GM19240 (cell line): ENCODE results near the gene ANKRD34B.
"Not testable (repeated sequence)": the region's sequence is repeated elsewhere in the genome, so short reads cannot be mapped to it uniquely, and the experiment has no call there.

ENCODE experiments used
- DNase-seq: peaks from one replicate; pipeline ENCODE4 v3.0.0; 2011; ENCODE audit warnings: low spot score; ENCODE audit not compliant: insufficient read length

The ANKRD34B gene

DNA sequence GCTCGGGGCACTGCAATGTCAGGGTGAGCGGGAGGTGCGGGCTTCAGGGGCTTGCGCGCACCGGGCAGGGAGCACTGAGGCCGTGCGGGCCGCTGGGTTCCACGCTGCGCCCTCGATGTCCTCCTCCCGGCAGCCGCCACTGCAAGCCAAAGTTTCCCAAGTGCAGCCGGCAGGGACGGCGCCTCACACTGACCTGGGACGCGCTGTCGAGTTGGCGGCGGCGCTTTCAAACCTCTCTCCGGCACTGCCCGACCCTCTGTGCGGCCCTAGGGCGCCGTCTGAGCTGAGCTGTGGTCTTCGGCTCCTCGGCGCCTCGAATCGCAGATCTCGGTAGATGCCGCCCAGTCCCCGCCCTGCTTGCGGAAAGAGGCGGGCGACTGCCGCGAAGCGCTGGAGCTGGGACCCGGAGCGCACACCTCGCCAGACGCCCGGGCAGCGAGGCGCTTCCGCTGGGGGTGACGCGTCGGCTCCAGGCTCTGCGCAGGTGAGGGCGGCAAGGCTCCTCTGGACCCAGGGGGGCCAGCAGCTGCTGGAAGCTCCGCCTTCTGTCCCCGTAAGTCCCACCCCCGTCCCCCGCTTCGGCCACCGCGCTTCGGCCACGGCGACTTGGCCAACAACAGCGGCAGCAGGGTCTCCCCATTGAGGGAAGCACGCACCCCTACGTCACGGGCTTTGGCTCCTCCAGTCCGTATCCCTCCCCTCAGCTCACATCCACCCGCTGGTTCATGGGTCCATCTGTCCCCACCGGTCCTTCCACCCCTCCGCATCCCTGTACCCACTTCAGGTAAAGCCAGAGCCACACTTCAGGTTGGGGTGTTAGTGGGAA, at the start of gene ANKRD34B:
TSS of gene ANKRD34B (minus strand) at position 320 of the 826 bp plus-strand sequence. CDS start 10,261 bp downstream, outside the sequence.
- DNase-seq, result no peak

DNA sequence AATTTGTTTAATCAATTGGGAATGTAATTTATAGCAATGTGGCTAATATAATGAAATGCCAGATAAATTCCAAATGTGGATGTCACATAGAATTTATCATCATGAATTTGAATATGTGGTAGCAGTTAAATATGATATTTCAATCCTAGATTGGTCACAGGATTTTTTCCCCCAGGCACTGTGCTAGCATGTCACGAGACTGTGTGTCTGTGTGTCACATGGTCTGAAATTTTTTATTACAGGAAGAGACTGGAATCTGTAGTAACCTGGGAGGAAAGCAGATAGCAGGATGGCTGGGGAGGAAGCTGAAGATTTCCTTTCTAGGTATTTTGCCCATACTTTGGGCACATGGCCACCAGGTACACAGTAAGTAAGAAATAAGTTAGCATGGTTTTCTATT, 49.0 kb upstream of the ANKRD34B start:
- DNase-seq, result no peak

DNA sequence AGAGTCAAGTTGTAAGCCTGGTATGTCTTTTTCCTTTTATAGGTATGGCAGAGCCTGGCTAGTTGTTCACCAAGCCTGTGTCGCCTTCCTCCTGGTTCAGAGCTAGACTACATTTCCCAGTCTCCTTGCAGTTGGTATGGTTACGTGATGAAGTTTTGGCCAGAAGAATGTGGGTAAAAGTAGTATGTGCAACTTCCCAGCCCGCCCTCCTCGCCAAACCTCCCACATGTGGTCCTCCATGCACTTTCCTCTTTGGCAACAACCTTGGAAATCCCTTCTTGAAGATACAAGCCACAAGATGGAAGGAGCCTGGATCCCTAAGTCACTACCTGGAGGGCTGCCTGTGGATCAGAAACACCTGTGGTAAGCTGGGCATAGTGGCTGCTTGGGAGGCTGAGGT, 48.4 kb upstream of the ANKRD34B start:
- DNase-seq, result no peak

DNA sequence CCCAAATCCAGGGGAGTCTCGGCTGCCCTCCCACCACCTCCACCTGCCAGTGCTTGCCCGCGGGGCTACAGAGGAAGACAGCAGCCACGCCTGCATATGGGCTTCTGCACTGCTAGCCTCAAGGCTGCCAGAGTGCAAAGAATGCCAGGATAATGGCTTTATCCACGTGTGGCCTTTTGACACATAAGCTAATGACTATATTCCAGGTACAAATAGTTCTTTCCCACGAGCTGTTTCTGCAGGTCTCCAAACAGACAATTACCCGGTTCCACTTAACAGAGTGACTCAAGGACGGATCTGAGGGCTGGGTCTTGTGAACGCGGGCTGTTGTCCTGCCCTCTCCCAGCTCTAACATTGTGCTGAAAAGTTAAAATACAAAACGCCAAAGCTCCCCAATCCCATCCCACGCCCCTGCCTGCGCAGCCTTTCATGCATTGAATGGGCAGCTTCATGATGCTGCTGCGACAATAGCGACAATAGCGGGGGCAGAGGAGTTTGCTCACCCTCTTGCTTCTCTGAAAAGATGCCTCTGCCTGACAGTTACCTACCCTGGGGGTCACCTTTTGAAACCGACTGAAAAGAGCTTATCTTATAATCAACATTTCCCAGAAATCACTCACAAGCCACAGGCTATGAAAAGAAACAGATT, 45.3 kb upstream of the ANKRD34B start:
- DNase-seq, result no peak

DNA sequence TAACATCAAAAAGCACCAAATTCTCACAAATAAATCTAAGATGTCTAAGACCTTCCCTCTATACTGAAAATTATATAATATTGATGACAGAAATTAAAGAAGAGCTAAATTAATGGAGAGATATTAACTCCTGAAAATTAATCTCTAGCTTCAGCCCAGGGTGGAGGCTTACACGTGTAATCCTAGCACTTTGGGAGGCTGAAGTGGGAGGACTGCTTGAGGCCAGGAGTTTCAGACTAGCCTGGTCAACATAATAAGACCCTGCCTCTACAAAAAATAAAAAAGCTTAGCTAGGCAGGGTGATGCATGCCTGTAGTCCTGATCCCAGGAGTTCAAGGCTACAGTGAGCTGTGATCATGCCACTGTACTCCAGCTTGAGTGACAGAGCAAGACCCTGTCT, 39.6 kb upstream of the ANKRD34B start:
- DNase-seq, result no peak

DNA sequence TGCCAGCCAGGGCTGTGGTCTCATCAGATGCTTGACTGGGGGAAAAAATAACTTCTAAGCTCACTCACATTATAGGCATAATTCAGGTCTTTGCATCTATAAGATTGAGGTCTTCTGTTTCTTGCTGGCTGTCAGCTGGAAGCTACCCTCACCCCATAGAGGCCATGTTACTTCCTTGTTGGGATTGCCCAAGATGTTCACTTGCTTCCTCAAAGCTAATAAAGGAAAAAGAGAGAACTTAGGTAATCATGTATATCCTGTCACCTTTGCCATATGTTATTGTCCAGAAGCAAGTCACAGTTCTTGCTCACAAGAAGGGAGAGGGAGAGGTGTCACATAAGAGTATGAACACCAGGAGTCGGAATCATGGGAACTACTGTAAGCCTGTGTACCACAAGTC, 38.7 kb upstream of the ANKRD34B start:
- no peak for DNase-seq

DNA sequence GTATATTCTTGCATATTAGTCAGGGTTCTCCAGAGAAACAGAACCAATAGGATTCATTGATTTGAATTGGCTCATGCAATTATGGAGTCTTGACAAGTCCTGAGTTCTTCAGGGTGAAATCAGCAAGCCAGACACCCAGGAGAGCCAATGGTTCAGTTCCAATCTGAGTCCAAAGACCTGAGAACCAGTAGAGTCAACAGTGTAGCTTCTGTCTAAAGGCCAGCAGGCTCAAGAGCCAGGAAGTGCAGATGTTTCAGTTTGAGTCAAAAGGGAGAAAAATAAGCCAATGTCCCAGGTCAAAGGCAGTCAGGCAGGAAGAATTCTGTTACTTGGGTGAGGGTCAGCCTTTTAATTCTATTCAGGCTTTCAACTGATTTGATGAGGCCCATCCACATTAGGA, 37.8 kb upstream of the ANKRD34B start:
- DNase-seq, result peak; percentile 17

DNA sequence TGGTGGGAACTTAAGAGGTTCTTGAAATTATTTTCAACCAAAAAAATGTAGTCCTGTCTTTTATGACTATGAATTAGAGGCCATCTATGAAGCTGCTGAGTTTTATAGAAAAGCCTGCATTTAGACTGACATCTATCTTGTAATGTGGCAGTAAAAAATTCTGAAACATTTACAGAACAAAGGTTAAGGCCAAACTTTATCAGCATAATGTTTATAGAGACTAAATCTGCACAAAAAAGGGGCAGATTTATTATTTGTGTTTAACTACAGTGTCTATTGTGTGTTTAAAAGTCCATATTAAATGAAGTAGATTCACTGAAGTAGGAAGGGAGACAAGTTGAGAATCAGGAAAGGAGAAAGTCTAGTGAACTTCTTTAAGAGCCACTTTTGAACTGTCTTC, 37.3 kb upstream of the ANKRD34B start:
- no peak for DNase-seq

DNA sequence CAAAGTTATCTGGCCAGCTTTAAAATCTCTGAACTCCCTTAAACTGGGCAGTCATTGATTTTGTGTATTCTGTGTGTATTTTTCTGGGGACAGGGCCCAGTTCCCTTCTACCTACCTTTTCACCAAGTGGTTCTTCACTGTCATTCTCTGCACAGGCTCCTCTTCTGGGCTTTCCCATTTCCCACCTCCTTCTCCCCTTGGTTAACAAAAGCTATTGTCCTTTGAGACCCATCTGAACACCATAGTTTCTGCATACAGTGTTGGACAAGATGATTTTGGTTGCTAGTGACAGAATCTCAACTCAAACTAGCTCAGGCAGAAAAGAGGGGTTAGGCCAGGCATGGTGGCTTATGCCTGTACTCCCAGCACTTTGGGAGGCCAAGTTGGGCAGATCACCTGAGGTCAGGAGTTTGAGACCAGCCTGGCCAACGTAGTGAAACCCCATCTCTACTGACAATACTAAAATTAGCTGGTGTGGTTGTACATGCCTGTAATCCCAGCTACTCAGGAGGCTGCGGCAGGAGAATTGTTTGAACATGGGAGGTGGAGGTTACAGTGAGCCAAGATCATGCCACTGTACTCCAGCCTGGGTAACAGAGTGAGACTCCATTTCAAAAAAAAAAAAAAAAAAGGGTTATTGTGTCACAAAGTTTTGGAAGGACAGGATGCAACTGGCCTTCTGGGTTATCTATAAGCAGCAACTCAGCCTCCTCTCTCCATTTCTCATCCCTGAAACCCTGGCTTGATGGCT, 31.0 kb upstream of the ANKRD34B start:
- DNase-seq, result no peak

DNA sequence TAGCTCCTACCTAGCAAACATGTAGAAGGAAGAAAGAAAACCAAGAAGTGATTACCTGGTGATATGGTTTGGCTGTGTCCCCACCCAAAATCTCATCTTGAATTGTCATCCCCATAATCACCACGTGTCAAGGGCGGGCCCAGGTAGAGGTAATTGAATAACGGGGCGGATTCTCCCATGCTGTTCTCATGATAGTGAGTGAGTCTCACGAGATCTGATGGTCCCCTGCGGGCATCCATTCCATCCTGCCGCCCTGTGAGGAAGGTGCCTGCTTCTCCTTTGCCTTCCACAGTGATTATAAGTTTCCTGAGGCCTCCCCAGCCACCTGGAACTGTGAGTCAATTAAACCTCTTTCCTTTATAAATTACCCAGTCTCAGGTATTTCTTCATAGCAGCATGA, 27.4 kb upstream of the ANKRD34B start:
- DNase-seq, result no peak

DNA sequence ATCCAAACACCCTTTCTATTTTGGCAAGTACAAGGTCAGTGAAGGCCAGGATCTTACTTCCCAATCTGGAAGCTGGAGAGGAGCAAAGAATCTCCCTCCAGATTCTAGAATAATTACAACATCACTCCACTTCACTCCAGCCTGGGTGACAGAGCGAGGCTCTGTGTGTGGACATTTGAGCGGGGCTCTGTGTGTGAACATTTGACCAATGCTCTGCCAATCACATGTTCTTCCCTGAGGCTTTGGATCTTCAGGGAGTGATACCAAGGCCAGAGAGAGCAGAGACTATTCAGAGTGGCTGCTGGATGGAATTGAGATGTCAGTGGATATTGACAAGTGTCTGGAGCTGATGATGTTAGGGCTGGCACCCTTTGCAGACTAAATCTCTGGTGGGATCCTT, 24.7 kb upstream of the ANKRD34B start:
- no peak for DNase-seq

DNA sequence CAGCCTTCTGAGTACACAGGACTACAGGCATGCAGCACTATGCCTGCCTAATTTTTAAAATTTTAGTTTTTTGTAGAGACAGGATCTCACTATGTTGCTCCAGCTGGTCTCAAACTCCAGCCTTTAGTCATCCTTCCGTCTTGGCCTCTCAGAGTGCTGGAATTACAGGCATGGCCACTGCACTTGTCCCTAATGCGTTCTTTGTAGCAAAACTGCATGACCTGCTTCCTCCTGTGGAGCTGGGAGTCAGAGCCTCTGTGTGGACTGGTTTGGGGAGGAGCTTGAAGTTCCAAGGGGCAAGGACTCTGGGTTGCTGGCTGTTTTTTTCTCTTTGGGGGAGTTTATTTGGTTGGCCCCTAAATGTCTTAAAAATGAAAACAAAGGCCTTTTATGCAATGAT, 22.7 kb upstream of the ANKRD34B start:
- DNase-seq, result no peak

DNA sequence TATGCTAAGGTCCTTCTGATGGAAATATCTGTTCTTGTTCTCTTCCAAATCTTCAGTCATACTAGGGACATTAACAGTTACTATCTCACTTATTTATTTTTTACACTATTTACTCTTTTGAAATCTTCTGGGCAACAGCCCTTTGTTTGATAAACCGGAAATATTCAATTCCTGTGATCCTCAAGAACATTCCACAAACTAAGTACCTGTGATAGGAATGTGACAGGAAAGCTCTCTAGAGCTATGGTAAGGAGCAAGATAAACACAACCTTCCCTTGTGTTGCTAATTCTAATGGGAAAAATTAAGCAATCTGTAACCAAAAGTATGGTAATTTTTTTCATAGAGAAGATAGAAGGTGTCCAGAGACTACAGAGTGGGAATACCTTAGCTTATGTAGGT, 22.0 kb upstream of the ANKRD34B start:
- DNase-seq, result no peak

DNA sequence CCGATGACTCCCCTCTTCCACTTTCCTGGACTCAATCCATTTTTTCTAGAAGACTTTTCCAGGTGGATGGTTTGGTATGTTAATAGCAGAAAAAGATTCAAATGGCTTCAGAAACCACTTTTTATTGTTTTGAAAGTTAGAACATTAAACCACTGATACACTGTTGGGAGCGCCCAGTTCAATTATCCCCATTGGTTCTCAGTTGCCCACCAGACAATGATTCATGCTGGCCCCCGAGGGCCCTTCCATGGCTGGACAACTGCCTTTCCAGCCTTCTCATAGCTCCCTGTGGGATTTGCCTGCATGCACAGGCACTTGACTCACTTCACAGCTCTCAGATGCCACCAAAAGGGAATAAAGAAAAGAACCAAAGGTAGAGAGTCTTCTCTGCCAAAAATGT, 21.3 kb upstream of the ANKRD34B start:
- no peak for DNase-seq

DNA sequence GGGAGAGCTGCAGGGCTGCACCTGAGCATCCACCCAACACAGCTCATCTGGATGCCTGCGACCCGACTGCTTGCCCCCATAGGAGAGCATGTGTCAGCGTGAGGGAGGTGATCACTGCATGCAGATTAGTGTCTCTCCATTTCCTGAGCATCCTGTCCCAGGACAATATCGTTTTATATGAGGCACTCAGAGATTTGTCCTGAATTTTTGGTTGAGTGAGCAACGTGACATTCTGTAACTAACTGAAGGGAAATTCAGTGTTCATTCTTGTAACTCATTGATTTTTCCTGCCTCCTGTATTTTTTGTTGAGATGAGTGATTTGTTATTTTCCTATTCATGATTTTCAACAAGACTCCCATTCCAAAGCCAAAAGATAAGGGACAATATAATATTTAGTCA, 20.7 kb upstream of the ANKRD34B start:
- DNase-seq, result no peak

DNA sequence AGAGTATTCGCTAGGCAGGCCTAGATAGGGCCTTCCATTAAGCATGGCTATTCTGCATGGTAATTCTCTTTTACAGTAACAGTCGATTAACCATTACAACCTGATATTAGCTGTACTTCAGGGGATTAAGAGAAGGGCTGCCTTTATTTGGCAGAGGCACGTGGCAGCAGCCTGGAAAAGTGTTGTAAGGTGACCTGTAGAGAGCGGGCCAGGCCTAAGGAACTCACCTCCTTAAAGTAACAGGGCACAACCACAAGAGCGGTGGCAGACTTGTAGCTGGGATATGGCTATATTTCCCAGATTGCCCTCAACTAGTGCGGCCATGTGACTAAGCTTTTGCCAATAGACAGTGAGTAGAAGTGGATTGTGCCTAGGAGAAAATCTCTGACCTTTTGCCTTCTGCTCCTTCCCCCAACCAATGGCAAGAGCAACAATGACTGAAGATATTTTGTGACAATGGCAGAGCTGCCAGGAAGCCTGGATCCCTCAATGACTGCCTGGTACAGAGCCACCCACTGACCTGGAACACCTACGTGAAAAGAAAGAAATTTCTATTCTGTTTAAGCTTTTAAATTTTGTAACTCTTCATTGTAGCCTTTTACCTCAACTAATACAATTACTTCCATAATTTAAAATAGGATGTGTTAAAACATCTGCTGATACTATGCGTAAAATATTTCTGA, 18.9 kb upstream of the ANKRD34B start:
- DNase-seq, result no peak

DNA sequence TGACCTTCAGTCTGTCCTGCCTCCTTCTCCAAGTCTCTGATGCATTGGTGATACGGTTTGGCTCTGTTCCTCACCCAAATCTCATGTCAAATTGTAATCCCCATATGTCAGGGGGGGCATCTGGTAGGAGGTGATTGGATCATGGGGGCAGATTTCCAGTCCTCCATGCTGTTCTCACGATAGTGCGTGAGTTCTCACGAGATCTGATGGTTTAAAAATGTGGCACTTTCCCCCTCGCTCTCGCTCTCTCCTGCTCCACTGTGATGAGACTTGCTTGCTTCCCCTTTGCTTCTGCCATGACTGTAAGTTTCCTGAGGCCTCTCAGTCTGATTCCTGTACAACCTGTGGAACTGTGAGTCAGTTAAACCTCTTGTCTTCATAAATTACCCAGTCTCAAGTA, 14.7 kb upstream of the ANKRD34B start:
- no peak for DNase-seq

DNA sequence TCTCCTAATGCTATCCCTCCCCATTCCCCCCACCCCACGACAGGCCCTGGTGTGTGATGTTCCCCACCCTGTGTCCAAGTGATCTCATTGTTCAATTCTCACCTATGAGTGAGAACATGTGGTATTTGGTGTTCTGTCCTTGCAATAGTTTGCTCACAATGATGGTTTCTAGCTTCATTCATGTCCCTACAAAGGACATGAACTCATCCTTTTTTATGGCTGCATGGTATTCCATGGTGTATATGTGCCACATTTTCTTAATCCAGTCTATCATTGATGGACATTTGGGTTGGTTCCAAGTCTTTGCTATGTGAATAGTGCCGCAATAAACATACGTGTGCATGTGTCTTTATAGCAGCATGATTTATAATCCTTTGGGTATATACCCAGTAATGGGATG, 10.2 kb upstream of the ANKRD34B start:
- DNase-seq, result not testable (repeated sequence)

DNA sequence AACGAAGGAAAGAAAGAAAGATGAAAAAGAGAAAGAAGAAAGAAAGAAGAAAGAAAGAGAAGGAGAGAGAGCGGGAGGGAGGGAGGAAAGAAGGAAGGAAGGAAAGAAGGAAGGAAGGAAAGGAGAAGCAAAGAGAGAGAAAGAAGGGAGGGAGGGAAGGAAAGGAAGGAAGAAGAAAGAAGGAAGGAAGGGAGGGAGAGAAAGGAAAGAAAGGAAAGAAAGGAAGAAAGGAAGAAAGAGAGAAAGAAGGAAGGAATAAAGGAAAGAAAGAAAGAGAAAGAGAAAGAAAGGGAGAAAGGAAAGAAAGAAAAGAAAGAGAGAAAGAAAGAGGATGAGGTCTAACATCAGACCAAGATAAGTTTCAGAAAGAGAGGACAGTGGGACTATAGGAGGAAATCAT, 9.0 kb upstream of the ANKRD34B start:
- no peak for DNase-seq

DNA sequence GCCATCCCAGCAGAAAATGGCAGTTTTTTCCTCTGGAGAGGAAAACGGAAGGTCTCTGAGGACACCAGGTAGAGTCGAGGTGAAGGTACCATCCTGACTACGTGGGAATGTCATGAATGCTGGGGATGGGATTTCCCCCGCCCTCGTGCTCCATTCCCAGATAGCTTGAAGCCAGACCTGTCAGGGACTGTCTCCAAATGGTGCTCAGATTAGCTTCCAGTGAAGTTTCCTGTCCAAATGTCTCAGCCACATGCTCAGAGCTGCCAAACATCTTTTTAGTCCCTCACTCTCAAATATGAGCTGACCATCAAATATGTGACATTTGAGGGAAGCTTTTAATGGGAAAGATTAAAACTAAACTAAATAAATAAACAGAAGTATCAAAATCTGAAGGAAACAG, 7.6 kb upstream of the ANKRD34B start:
- no peak for DNase-seq

DNA sequence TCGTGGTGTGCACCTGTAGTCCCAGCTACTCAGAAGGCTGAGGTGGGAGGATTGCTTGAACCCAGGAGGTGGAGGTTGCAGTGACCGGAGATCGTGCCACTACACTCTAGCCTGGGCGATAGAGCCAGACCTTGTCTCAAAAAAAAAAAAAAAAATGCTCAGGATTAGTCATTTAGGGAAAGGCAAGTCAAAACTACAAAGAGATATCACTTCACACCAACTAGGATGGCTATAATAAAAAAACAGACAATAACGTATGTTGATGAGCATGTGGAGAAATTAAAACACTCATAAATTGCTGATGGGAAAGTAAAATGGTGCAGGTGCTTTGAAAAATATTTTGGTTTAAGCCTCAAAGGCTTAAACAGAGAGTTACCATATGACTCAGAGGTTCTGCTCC, 6.3 kb upstream of the ANKRD34B start:
- no peak for DNase-seq

DNA sequence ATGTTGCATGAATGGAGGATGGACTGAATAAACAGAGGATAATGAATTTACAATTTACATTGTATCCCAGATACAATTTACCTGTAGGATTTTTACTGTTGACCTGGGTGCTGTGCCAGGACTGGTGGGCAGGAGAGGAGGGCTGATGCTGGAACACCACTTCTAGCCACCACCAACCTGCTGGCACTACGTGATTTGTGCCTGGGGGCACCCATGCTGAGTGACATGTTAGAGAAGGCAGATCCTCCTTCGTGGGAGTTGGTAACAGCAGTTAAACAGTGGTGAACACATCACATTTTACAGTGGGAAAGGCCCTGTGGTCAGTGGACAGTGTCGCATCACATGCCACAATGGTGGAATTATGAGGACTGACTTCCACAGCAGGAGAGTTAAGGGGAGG, 3.0 kb upstream of the ANKRD34B start:
- no peak for DNase-seq
